Fibroblast of pulmonary artery (primary cell): ENCODE data around the gene CCDC80.
"Not testable (repeated sequence)": the region's sequence is repeated elsewhere in the genome, so short reads cannot be mapped to it uniquely, and the experiment has no call there.

Experiments used
- DNase-seq: peaks from one replicate; pipeline ENCODE4 v3.0.0-alpha.2; 2010; ENCODE audit warnings: low read depth
- H3K4me3 ChIP-seq: replicated peaks from 2 replicates; pipeline ENCODE4 v1.5.1; 2011; ENCODE audit warnings: low read depth, mild to moderate bottlenecking, control low read depth, low read length, moderate library complexity
- TF ChIP-seq, protein P1 (sequence below): IDR thresholded peaks from 2 replicates; pipeline ENCODE4 v1.5.1; 2011; ENCODE audit warnings: mild to moderate bottlenecking, control low read depth, low read length, inconsistent platforms; ENCODE audit errors: missing control alignments

The CCDC80 gene

DNA sequence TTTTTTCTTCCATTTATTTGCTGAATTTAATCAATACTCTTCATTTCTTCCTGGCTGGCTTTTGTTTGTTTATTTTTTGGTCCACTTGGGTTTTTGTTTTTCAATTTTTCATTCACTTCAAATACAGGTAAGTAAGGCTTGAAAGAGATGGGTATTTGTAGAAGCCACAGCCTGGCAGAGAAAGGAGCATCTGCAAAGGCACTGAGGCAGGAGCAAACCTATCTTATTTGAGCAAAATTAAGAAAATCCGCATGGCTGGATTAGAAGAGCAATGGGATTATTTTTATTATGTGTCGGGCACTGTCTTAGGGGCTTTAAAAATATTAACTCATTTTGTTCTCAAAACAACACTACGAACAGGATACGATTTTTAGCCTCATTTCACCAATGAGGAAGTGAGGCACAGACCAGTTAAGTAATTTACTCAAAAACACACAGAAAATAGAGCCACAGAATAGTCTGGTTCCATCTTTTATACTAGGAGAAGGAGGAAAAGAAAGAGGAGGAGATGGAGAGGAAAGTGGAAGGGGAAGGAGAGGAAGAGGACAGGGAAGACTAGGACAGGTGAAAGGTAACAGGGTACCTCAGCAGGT lies 35.1 kb upstream of the CCDC80 start:
- DNase-seq, result no peak
- no peak overlapping the region for H3K4me3 ChIP-seq
- TF ChIP-seq, protein P1, sequence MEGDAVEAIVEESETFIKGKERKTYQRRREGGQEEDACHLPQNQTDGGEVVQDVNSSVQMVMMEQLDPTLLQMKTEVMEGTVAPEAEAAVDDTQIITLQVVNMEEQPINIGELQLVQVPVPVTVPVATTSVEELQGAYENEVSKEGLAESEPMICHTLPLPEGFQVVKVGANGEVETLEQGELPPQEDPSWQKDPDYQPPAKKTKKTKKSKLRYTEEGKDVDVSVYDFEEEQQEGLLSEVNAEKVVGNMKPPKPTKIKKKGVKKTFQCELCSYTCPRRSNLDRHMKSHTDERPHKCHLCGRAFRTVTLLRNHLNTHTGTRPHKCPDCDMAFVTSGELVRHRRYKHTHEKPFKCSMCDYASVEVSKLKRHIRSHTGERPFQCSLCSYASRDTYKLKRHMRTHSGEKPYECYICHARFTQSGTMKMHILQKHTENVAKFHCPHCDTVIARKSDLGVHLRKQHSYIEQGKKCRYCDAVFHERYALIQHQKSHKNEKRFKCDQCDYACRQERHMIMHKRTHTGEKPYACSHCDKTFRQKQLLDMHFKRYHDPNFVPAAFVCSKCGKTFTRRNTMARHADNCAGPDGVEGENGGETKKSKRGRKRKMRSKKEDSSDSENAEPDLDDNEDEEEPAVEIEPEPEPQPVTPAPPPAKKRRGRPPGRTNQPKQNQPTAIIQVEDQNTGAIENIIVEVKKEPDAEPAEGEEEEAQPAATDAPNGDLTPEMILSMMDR, result no peak

DNA sequence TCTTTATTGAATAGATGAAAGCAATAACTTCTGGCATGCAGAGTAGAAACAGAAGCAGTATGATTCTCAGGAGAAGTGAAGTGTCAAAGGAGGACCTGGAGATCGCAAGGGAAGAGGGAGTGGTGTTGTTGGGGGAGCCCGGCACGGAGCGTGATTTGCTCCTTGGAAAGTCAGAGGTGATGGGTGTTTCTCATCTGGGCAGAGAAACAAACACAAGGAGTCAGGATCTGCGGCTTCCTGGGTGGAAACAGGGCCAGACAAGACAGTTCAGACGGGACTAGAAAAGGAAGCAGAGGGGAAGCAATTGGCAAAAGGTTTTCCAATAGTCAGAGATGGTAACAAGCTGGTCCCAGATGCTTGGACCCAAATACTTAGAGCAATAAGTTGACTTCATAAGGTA lies 34.4 kb upstream of the CCDC80 start:
- TF ChIP-seq, protein P1, result no peak
- H3K4me3 ChIP-seq, result no peak overlapping the region
- no peak for DNase-seq

DNA sequence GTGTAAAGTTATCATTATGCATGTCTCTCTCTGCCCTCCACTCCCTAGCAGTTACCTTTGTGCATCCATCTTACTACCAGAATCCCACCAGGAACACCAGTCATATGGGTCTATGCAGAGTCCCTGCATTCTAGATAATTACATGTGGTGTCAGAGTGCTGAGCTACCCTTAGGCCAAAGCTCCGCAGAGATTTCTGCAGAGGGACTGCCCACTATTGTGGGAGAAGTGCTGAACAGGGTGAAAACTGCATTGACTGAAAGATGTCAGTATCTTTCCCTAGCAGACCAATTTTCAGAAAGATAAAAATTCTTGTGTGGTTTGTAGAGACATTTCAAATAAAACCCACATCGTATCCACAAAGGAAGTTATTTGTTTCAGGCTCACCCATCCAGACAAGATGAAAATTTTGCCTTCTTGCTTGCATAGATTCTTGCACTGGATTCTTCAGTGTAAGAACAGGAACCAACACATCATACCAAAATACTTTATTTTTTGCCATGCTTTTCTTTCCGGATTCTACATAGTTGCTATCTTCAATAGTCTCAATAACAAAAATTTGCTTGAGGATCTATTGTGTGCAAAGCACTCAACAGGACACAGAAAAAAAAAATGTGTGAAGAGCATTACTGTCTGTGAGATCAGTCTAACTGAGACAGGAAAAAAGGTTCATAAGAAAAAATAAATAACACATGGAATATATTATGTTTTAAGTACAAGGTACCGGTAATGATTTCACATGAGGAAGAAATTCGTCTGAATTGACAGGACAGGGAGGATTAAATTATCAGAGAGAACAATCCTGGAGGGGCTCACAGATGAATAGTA lies 32.0 kb upstream of the CCDC80 start:
- no peak overlapping the region for H3K4me3 ChIP-seq
- TF ChIP-seq, protein P1, result no peak
- no peak for DNase-seq

DNA sequence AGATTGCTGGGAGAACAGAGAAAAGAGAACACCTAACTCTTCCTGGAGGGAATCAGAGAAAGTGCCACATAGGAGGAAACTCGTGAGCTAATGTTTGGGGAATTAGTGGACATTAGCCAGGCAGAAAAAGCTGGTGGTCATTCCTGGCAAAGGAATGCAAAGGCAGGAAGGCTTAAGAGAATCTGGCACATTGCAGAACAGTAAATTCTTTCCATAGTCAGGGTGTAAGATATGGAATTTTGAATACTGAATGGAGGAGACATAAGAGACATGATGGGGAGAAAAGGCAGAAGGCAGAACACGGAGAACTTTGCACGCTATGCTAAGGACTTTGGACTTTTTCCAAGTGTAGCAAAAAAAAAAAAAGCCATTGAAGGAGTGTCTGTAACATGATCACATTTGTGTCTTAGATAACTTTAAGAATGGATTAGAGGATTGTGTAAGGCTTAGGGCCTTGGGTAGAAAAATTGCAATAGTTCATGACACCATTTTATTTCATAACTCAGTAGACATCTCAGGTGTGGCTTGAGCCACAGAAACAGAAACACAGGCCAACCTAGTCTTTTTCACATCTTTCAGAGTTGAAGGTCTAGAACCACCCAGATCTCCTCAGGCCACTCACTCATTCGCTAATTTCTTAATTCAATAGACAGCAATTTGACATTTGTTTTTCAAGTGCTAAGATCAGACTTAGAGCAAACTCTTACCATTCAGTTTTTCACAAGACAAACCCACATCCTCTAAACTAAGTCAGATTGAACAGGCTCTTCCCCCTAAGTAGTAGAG lies 31.2 kb upstream of the CCDC80 start:
- no peak overlapping the region for H3K4me3 ChIP-seq
- TF ChIP-seq, protein P1, result no peak
- DNase-seq, result peak; percentile 97

- no peak for DNase-seq
- TF ChIP-seq, protein P1, result no peak
- no peak overlapping the region for H3K4me3 ChIP-seq
Observed at GRCh38 chr3:112670824-112671223, 29.9 kb upstream of the CCDC80 start.

GRCh38 chr3:112667599-112667998 lies 26.7 kb upstream of the CCDC80 start:
- H3K4me3 ChIP-seq, result no peak overlapping the region
- no peak for DNase-seq
- TF ChIP-seq, protein P1, result no peak

GRCh38 chr3:112665009-112665408 lies 24.1 kb upstream of the CCDC80 start:
- not testable (repeated sequence) for DNase-seq, H3K4me3 ChIP-seq
